Ovary (tissue), 3 donors: ENCODE data around the gene RXFP4.

Experiments used
- CTCF ChIP-seq, 3 donors: fragments of 450-650 bp in 2 of 3; fragments of 200-600 bp in 1 of 3; IDR thresholded peaks; one replicate each; pipeline versions ENCODE4 v1.5.1 to v1.8.0; 2016 to 2022; ENCODE audit warnings: antibody characterized with exemption in 3 of 3, mild to moderate bottlenecking in 1 of 3
- EP300 ChIP-seq: sonication (generic); formaldehyde crosslinking; IDR thresholded peaks from one replicate; pipeline ENCODE4 v1.6.1; 2017; ENCODE audit warnings: antibody characterized with exemption
- donor health status: DM: no; HTN: no; CAD: no.

GRCh38 chr1:155897746-155898145 lies 43.7 kb upstream of the RXFP4 start:
- no peak for TF ChIP-seq EP300
- TF ChIP-seq CTCF (IDR thresholded peaks at IDR 0.05): no peak
